IMR-90 (cell line): Measurements from ENCODE around the gene IP6K3. TPM values are rescaled to one million over a fixed set of nuclear protein-coding genes. Genes with fewer than 3 reads are reported as not detected.

ENCODE experiments used
- ATAC-seq: fragments of 200-7000 bp; cut with Tn5 transposase; 2 replicates; pipeline ENCODE4 v1.9.1; 2020; ENCODE audit warnings: low read depth, mild to moderate bottlenecking, moderate library complexity
- BruUV-seq: library from RNA; stranded (reverse); fragments of 400-500 nt; replicated peaks from 2 replicates; lab custom pipeline; 2021; lab: Mats Ljungman, UMichigan
- CTCF ChIA-PET: fragments of 300-600 bp; formaldehyde crosslinking; extraction: SDS; loops from one replicate; lab custom pipeline; 2021; ENCODE audit warnings: antibody characterized with exemption; lab: Yijun Ruan, JAX
- POLR2A ChIA-PET: fragments of 300-600 bp; sonication (Branson Sonifier 250); formaldehyde crosslinking; loops from one replicate; lab custom pipeline; 2022; ENCODE audit warnings: antibody characterized with exemption; ENCODE audit not compliant: unreplicated experiment; lab: Charles Lee
- DNase-seq: peaks from one replicate; pipeline ENCODE4 v3.0.0; 2013
- H2AFZ ChIP-seq: replicated peaks from 2 replicates; pipeline ENCODE3; 2013; ENCODE audit warnings: low read length, mild to moderate bottlenecking; ENCODE audit not compliant: poor library complexity
- H2AK5ac ChIP-seq: 2 replicates; pipeline ENCODE4 v1.6.1; 2013; ENCODE audit warnings: low read depth, low read length, inconsistent platforms
- H2AK9ac ChIP-seq: replicated peaks from 2 replicates; pipeline ENCODE3; 2013; ENCODE audit warnings: mild to moderate bottlenecking, low read depth, low read length, moderate library complexity; ENCODE audit not compliant: poor library complexity
- H2BK120ac ChIP-seq: 2 replicates; pipeline ENCODE4 v1.6.1; 2013; ENCODE audit warnings: low read depth, low read length, inconsistent platforms
- H2BK15ac ChIP-seq: 3 replicates; pipeline ENCODE4 v1.6.1; 2013; ENCODE audit warnings: low read depth, low read length, inconsistent platforms
- H2BK20ac ChIP-seq: 2 replicates; pipeline ENCODE4 v1.6.1; 2013; ENCODE audit warnings: low read depth, mild to moderate bottlenecking, inconsistent platforms, low read length, moderate library complexity
- H2BK5ac ChIP-seq: 2 replicates; pipeline ENCODE4 v1.6.1; 2013; ENCODE audit warnings: mild to moderate bottlenecking, low read depth, low read length, inconsistent platforms; ENCODE audit not compliant: poor library complexity, severe bottlenecking
- H3K14ac ChIP-seq: replicated peaks from 2 replicates; pipeline ENCODE4 v1.6.1; 2013; ENCODE audit warnings: low read depth, low read length, inconsistent platforms
- H3K18ac ChIP-seq: 2 replicates; pipeline ENCODE4 v1.6.1; 2013; ENCODE audit warnings: low read depth, low read length, control low read depth
- H3K23ac ChIP-seq: 2 replicates; pipeline ENCODE4 v1.6.1; 2013; ENCODE audit warnings: low read depth, low read length, inconsistent platforms
- H3K27ac ChIP-seq: 2 replicates; pipeline ENCODE4 v1.5.1; 2013; ENCODE audit warnings: mild to moderate bottlenecking, control low read depth, low read length; ENCODE audit not compliant: insufficient read depth
- H3K27me3 ChIP-seq: 2 replicates; pipeline ENCODE4 v1.6.1; 2013; ENCODE audit warnings: low read length; ENCODE audit not compliant: control insufficient read depth, insufficient read depth
- H3K36me3 ChIP-seq: 2 replicates; pipeline ENCODE4 v1.6.1; 2013; ENCODE audit warnings: low read length, mixed read lengths; ENCODE audit not compliant: control insufficient read depth, insufficient read depth
- H3K4ac ChIP-seq: 2 replicates; pipeline ENCODE4 v1.6.1; 2013; ENCODE audit warnings: low read depth, low read length, inconsistent platforms
- H3K4me1 ChIP-seq: 2 replicates; pipeline ENCODE4 v1.6.1; 2013; ENCODE audit warnings: low read length, mixed read lengths; ENCODE audit not compliant: control insufficient read depth, insufficient read depth
- H3K4me2 ChIP-seq: 2 replicates; pipeline ENCODE4 v1.6.1; 2013; ENCODE audit warnings: low read depth, mild to moderate bottlenecking, control low read depth, low read length, moderate library complexity
- H3K4me3 ChIP-seq: 2 replicates; pipeline ENCODE4 v1.5.1; 2013; ENCODE audit warnings: low read depth, mild to moderate bottlenecking, control low read depth, low read length, moderate library complexity; ENCODE audit not compliant: insufficient read depth
- H3K56ac ChIP-seq: 2 replicates; pipeline ENCODE4 v1.6.1; 2013; ENCODE audit warnings: low read length, inconsistent platforms; ENCODE audit not compliant: insufficient read depth; ENCODE audit errors: extremely low read depth
- H3K79me1 ChIP-seq, 2 experiments: 2 replicates each; pipeline ENCODE4 v1.6.1; 2013; ENCODE audit warnings: low read length in 2 of 2, inconsistent platforms in 1 of 2, low read depth in 1 of 2
- H3K9ac ChIP-seq: 2 replicates; pipeline ENCODE4 v1.6.1; 2013; ENCODE audit warnings: low read depth, low read length, control low read depth
- H3K9me1 ChIP-seq: 2 replicates; pipeline ENCODE4 v1.6.1; 2013; ENCODE audit warnings: low read length, inconsistent platforms; ENCODE audit not compliant: insufficient read depth
- H3K9me3 ChIP-seq: 2 replicates; pipeline ENCODE4 v1.6.1; 2013; ENCODE audit warnings: low read length; ENCODE audit not compliant: control insufficient read depth, insufficient read depth
- H4K20me1 ChIP-seq: 2 replicates; pipeline ENCODE4 v1.6.1; 2013; ENCODE audit warnings: low read length, inconsistent platforms; ENCODE audit not compliant: insufficient read depth
- H4K5ac ChIP-seq: 2 replicates; pipeline ENCODE4 v1.6.1; 2013; ENCODE audit warnings: mild to moderate bottlenecking, low read depth, low read length, control low read depth
- H4K8ac ChIP-seq, 2 experiments: 2 replicates each; pipeline ENCODE4 v1.6.1; 2013; ENCODE audit warnings: low read depth in 2 of 2, low read length in 2 of 2, control low read depth in 1 of 2, inconsistent platforms in 1 of 2
- H4K91ac ChIP-seq: 2 replicates; pipeline ENCODE4 v1.6.1; 2013; ENCODE audit warnings: low read depth, low read length, inconsistent platforms; ENCODE audit not compliant: insufficient read depth
- BHLHE40 ChIP-seq: fragments of 150-350 bp; IDR thresholded peaks from 2 replicates; pipeline ENCODE4 v1.6.1; 2016; ENCODE audit warnings: mild to moderate bottlenecking, low read depth, low read length
- CEBPB ChIP-seq: IDR thresholded peaks from 2 replicates; pipeline ENCODE4 v1.6.1; 2012; ENCODE audit warnings: low read depth, low read length, improper control_type of control experiment
- CHD1 ChIP-seq: IDR thresholded peaks from 2 replicates; pipeline ENCODE4 v1.6.1; 2012; ENCODE audit warnings: low read depth, low read length, improper control_type of control experiment
- FOS ChIP-seq: fragments of 150-350 bp; IDR thresholded peaks from 2 replicates; pipeline ENCODE4 v1.6.1; 2016; ENCODE audit warnings: low read depth, low read length
- MAFK ChIP-seq: IDR thresholded peaks from 2 replicates; pipeline ENCODE4 v1.6.1; 2012; ENCODE audit warnings: low read depth, low read length, improper control_type of control experiment
- MAZ ChIP-seq: IDR thresholded peaks from 2 replicates; pipeline ENCODE4 v1.6.1; 2012; ENCODE audit warnings: low read depth, mild to moderate bottlenecking, low read length, improper control_type of control experiment, moderate library complexity, borderline replicate concordance
- MXI1 ChIP-seq: IDR thresholded peaks from 2 replicates; pipeline ENCODE4 v1.6.1; 2012; ENCODE audit warnings: low read depth, mild to moderate bottlenecking, low read length, moderate library complexity, borderline replicate concordance
- NFE2L2 ChIP-seq: fragments of 150-350 bp; IDR thresholded peaks from 2 replicates; pipeline ENCODE4 v1.6.1; 2016; ENCODE audit warnings: low read depth, mild to moderate bottlenecking, low read length
- POLR2A ChIP-seq: IDR thresholded peaks from 2 replicates; pipeline ENCODE4 v1.6.1; 2012; ENCODE audit warnings: mild to moderate bottlenecking, low read depth, low read length
- RCOR1 ChIP-seq: IDR thresholded peaks from 2 replicates; pipeline ENCODE4 v1.6.1; 2012; ENCODE audit warnings: mild to moderate bottlenecking, low read length, improper control_type of control experiment; ENCODE audit not compliant: insufficient replicate concordance
- RFX5 ChIP-seq: IDR thresholded peaks from 2 replicates; pipeline ENCODE4 v1.8.0; 2012; ENCODE audit warnings: low read depth, mild to moderate bottlenecking, low read length, moderate library complexity
- USF2 ChIP-seq: fragments of 150-350 bp; IDR thresholded peaks from 2 replicates; pipeline ENCODE4 v1.6.1; 2017; ENCODE audit warnings: mild to moderate bottlenecking, antibody characterized with exemption, low read length, low read depth
- WGBS, 2 experiments: methylation state at CpG; one replicate each; pipeline versions ENCODE4 v1.1.5 to v1.1.7; 2013; ENCODE audit warnings: missing lambda C conversion rate in 2 of 2; ENCODE audit not compliant: insufficient read length in 1 of 2; ENCODE audit errors: extremely low coverage in 2 of 2; 5-methylcytosine and 5-hydroxymethylcytosine counted together
- dilution Hi-C: fragments of 300-500 bp; cut with HindIII; formaldehyde crosslinking; loops from one replicate; pipeline ENCODE4 v1.14.3; 2018; ENCODE audit warnings: low sequenced_read_pairs; ENCODE audit not compliant: unreplicated experiment
- in situ Hi-C: fragments of 300-500 bp; cut with MboI; formaldehyde crosslinking; loops from 3 replicates; pipeline ENCODE4 v1.14.3; 2019; ENCODE audit warnings: low sequenced_read_pairs, inconsistent platforms, mixed read lengths
- intact Hi-C: fragments of 100-400 bp; cut with micrococcal nuclease; formaldehyde crosslinking; loops from 2 replicates; pipeline ENCODE4 v1.10.0; 2022
- polyA plus RNA-seq, 3 experiments: library from polyadenylated mRNA; depleted of rRNA; stranded (reverse); fragments of >200 nt; gene quantifications; 2 replicates each; pipeline ENCODE4 v1.2.3, GENCODE V29; 2012; ENCODE audit warnings: low replicate concordance in 1 of 3
- total RNA-seq: library from RNA; depleted of rRNA; stranded (reverse); fragments of >200 nt; gene quantifications from 2 replicates; pipeline ENCODE4 v1.2.3, GENCODE V29; 2012
- TF ChIP-seq, protein P1 (sequence below): conservative IDR thresholded peaks from 2 replicates; pipeline ENCODE4 v1.5.1; 2012; ENCODE audit warnings: mild to moderate bottlenecking, low read depth, low read length, improper control_type of control experiment
- TF ChIP-seq, protein P2 (sequence below): fragments of 150-350 bp; IDR thresholded peaks from 2 replicates; pipeline ENCODE4 v1.6.1; 2016; ENCODE audit warnings: low read depth, mild to moderate bottlenecking, low read length, moderate library complexity, borderline replicate concordance

IP6K3 gene
- total and polyA plus RNA-seq, 2 of the 4 experiments (the other 2 are of a cell fraction) = 0.18 to 0.51 TPM

DNA sequence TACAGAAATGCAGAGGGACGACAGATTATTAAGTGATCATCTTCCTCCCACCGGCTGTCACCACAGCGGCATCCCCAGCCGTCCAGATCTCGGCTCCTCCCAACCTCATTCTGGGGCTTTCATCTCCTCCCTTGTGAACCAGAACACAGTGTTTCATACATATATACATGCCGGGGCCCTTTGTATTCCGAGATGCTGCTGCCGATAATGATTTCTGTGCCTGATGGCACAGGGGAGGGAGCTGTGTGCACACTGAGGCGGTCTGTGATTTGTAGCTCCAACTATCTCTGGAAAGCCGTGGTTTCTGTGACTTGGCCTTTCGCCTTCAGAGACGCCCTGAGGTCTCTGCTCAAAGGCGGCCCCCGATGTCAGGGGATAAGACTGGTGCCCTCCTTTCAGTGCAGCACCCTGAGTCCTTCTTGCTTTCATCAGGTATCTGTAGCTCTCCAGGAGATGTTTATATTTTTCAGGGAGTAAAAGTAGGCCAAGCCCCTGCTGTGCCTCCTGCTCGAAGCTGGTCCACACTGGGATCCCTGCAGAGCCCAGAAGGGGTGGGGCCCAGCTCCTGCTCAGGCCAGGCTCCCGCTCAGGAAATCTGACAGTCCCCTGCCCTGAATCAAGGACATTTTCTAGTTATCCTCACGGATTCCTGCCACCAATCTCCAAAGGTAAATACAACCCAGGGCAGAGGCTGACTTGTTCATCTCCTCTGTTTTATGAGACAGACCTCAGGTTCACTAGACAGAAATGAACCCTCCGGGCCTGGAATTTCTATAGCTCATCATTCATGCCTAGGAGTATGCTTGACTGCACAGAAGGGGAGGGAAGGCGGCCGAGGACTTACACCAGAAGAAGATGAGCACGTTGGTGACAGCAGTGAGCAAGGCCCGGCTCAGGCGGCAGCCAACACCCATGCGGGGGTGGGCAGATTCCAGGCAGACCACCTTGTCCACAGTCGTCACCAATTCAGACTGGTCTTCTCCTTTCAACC is 31.0 kb upstream of the IP6K3 start:
- Histone ChIP-seq H2AFZ (no peak overlapping the region), H2AK9ac (peak overlapping the region; percentile 37), H3K9ac (no peak overlapping the region), H3K4me1 (peaks cover 23% of the 10 kb centered on the region), H3K36me3 (peaks cover 82% of the 10 kb centered on the region), H3K56ac (no peak overlapping the region), H3K4me3 (no peak overlapping the region), H2BK120ac (no peak overlapping the region), H4K8ac (no peak overlapping the region), H3K27ac (no peak overlapping the region), H3K18ac (no peak overlapping the region), H3K4ac (no peak overlapping the region), H4K20me1 (no peaks in the 10 kb centered on the region), H3K4me2 (no peak overlapping the region), H3K9me1 (peaks cover 12% of the 10 kb centered on the region), H3K79me1 (peaks cover 21 to 64% of the 10 kb centered on the region in 2 experiments), H3K9me3 (no peaks in the 10 kb centered on the region), H2BK15ac (no peak overlapping the region), H4K91ac (no peak overlapping the region), H2AK5ac (no peak overlapping the region), H3K14ac (no peak overlapping the region), H3K23ac (no peak overlapping the region), H2BK20ac (no peak overlapping the region), H2BK5ac (no peak overlapping the region), H4K5ac (no peak overlapping the region), H3K27me3 (no peaks in the 10 kb centered on the region)
- ChIA-PET CTCF (interaction anchor here (0.6 to 1.9 kb wide), 3 partner anchors 10 to 372 kb away, joined by 3 to 4 read pairs (median 3); no protein-coding TSS in a partner anchor), POLR2A (no interaction called here)
- DNase-seq (no peak), ATAC-seq (no peak)
- 85% methylated on average over 11 of the region's 25 CpGs; no CpG with 5 or more reads in 1 of the 2 experiments for WGBS, 2 experiments
- intact Hi-C loops (no loop called here), dilution Hi-C loops (no loop called here), in situ Hi-C loops (no loop called here)
- BruUV-seq = no TSS peak
- TF ChIP-seq, protein P1, sequence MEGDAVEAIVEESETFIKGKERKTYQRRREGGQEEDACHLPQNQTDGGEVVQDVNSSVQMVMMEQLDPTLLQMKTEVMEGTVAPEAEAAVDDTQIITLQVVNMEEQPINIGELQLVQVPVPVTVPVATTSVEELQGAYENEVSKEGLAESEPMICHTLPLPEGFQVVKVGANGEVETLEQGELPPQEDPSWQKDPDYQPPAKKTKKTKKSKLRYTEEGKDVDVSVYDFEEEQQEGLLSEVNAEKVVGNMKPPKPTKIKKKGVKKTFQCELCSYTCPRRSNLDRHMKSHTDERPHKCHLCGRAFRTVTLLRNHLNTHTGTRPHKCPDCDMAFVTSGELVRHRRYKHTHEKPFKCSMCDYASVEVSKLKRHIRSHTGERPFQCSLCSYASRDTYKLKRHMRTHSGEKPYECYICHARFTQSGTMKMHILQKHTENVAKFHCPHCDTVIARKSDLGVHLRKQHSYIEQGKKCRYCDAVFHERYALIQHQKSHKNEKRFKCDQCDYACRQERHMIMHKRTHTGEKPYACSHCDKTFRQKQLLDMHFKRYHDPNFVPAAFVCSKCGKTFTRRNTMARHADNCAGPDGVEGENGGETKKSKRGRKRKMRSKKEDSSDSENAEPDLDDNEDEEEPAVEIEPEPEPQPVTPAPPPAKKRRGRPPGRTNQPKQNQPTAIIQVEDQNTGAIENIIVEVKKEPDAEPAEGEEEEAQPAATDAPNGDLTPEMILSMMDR = no peak
- no peak for TF ChIP-seq POLR2A
- no peak for TF ChIP-seq NFE2L2
- no peak for TF ChIP-seq RCOR1
- TF ChIP-seq, protein P2, sequence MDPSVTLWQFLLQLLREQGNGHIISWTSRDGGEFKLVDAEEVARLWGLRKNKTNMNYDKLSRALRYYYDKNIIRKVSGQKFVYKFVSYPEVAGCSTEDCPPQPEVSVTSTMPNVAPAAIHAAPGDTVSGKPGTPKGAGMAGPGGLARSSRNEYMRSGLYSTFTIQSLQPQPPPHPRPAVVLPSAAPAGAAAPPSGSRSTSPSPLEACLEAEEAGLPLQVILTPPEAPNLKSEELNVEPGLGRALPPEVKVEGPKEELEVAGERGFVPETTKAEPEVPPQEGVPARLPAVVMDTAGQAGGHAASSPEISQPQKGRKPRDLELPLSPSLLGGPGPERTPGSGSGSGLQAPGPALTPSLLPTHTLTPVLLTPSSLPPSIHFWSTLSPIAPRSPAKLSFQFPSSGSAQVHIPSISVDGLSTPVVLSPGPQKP = no peak
- TF ChIP-seq MAFK = no peak
- TF ChIP-seq CEBPB = no peak
- no peak for TF ChIP-seq CHD1
- no peak for TF ChIP-seq FOS
- TF ChIP-seq MXI1 = no peak
- TF ChIP-seq USF2 = no peak
- TF ChIP-seq RFX5 = no peak
- TF ChIP-seq BHLHE40 = no peak
- TF ChIP-seq MAZ = no peak
